Fibroblast of the aortic adventitia (primary cell): ENCODE measurements around the gene NCOA1. TPM values are rescaled to one million over a fixed set of nuclear protein-coding genes. Genes with fewer than 3 reads are reported as not detected.
A peak's percentile ranks its signal among the peaks of the same experiment; 100 is the strongest.

Source experiments
- DNase-seq: peaks from one replicate; pipeline ENCODE4 v3.0.0-alpha.2; 2010; ENCODE audit warnings: low read depth
- H3K4me3 ChIP-seq: 2 replicates; pipeline ENCODE4 v1.5.1; 2011; ENCODE audit warnings: low read depth, mild to moderate bottlenecking, control low read depth, low read length, moderate library complexity
- total RNA-seq: library from RNA; depleted of rRNA; stranded (reverse); fragments of >200 nt; gene quantifications from 2 replicates; pipeline ENCODE4 v1.2.3, GENCODE V29; 2012; ENCODE audit warnings: low replicate concordance
- TF ChIP-seq, protein P1 (sequence below): IDR thresholded peaks from 2 replicates; pipeline ENCODE4 v1.5.1; 2011; ENCODE audit warnings: mild to moderate bottlenecking, low read length, control low read depth, inconsistent platforms; ENCODE audit not compliant: insufficient read depth

The NCOA1 gene
- total RNA-seq, 1 donor: 24.0 TPM

- DNase-seq: no peak
- TF ChIP-seq, protein P1, sequence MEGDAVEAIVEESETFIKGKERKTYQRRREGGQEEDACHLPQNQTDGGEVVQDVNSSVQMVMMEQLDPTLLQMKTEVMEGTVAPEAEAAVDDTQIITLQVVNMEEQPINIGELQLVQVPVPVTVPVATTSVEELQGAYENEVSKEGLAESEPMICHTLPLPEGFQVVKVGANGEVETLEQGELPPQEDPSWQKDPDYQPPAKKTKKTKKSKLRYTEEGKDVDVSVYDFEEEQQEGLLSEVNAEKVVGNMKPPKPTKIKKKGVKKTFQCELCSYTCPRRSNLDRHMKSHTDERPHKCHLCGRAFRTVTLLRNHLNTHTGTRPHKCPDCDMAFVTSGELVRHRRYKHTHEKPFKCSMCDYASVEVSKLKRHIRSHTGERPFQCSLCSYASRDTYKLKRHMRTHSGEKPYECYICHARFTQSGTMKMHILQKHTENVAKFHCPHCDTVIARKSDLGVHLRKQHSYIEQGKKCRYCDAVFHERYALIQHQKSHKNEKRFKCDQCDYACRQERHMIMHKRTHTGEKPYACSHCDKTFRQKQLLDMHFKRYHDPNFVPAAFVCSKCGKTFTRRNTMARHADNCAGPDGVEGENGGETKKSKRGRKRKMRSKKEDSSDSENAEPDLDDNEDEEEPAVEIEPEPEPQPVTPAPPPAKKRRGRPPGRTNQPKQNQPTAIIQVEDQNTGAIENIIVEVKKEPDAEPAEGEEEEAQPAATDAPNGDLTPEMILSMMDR: no peak
- no peak overlapping the region for H3K4me3 ChIP-seq
Measured at GRCh38 chr2:24763843-24764242, 272.8 kb downstream of the NCOA1 start.

- TF ChIP-seq, protein P1: no peak
- no peak overlapping the region for H3K4me3 ChIP-seq
- DNase-seq: no peak
Measured at GRCh38 chr2:24766609-24767008, 275.6 kb downstream of the NCOA1 start.

DNA sequence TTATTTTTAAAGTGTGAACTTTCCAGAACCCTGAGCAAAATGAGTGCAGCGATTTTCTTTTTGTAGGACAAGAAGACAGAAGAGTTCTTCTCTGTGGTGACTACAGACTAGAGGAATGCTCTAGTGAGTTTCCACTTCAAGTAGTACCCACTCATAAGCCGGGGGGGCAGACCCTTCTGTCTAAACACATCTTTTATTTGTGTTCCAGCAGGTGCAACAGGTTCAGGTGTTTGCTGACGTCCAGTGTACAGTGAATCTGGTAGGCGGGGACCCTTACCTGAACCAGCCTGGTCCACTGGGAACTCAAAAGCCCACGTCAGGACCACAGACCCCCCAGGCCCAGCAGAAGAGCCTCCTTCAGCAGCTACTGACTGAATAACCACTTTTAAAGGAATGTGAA lies 277.0 kb downstream of the NCOA1 start:
- DNase-seq: no peak
- TF ChIP-seq, protein P1: no peak
- no peak overlapping the region for H3K4me3 ChIP-seq

DNA sequence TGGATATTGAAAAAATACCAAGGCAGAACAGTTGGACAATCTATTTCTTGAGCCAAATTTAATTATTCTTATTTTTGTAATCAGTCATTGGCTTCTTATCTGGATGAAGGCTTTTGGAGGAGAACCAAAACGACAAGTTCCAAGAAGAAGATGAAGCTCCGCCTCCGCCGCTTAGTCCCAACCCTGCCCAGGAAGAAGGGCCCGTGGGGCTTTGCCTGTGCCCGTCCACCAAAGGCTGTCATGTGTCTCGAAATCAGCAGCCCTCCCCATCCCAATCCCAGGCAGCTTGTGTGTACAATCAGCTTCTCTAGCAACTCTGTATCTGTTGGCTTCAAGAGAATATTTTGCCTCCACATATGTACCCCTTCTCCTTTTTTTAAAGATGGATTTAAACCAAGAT lies 277.5 kb downstream of the NCOA1 start:
- TF ChIP-seq, protein P1: no peak
- no peak overlapping the region for H3K4me3 ChIP-seq
- peak; percentile 41 for DNase-seq

DNA sequence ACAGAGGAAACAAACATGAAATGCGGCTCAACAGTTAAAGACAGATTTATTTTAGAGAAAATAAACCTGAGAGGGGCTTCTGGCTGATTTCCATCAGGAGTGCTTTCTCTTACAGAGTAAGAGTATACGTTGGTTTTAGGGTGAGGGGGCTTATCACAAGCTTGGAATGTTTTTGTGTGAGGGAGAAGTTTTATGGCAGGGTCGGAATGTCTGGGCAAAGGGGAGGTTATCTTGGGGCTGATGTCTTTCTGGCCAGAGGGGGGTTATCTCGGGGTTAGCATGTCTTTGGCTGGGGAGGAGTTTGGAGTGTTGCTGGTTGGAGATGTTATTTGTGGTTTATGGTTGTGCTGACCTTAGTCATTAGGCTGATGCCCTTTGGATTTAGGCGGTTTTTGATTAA lies 280.0 kb downstream of the NCOA1 start:
- TF ChIP-seq, protein P1: no peak
- no peak for DNase-seq

DNA sequence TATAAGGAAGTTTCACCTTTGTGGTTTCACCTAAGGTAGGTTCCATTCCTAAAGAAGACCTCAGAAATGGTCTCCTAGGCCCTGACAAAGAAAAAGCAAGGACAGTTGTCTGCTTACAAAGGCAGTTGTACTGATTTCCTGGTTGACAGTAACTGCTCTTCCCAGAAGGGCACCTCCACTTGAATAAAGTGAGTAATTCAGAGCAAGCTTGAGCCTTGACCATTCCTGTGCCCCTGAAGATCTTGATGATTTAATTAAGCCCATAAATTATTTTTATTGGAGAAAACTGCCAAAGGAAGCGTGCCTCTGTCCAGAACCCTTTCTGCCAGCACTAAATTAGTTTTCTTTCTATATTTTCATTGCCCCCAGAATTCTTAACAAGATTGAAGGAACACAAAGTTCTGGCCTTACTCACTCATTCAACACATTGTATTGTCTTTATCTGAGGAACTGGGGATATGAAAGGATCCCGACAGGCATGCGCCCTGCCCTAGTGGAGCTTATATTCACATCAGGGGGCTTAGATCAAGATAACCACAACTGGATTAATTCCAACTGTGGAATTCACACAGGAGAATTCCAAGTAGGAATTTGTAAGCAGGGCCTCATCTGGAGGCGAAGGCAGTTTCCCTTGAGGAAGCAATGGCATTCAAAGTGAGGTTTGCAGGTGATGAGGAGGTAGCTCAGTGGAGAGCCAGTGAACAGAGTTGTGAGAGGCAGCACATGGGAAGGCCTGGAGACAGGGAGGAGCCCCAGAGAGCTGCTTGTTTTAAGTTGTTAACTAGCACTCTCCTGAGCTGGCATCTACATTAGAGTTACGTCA lies 280.9 kb downstream of the NCOA1 start:
- no peak overlapping the region for H3K4me3 ChIP-seq
- no peak for DNase-seq
- TF ChIP-seq, protein P1: no peak

More for the DNA sequence above, 280.0 kb downstream of the NCOA1 start:
- no peak overlapping the region for H3K4me3 ChIP-seq
